Peyer's patch (tissue), 4 donors: ENCODE data around the gene SLC2A10. TPM values are rescaled to one million over a fixed set of nuclear protein-coding genes. Genes with fewer than 3 reads are reported as not detected.

Experiments
- DNase-seq, 3 donors: peaks; one replicate each; pipeline ENCODE4 v3.0.0-alpha.2; 2017 to 2019
- H3K27ac ChIP-seq, 4 donors: fragments of 200-600 bp; sonication (generic); one replicate each; pipeline ENCODE4 v1.5.1; 2016 to 2019
- H3K27me3 ChIP-seq, 2 donors: fragments of 200-600 bp; sonication (generic); one replicate each; pipeline ENCODE4 v1.5.1; 2019
- H3K36me3 ChIP-seq, 3 donors: fragments of 200-600 bp; sonication (generic); one replicate each; pipeline ENCODE4 v1.5.1; 2016 to 2019
- H3K4me1 ChIP-seq, 4 donors: fragments of 200-600 bp; sonication (generic); one replicate each; pipeline ENCODE4 v1.5.1; 2016 to 2019
- H3K4me3 ChIP-seq, 4 donors: fragments of 200-600 bp; sonication (generic); 1 replicate in 3 of 4; 2 replicates in 1 of 4; pipeline ENCODE4 v1.5.1; 2016 to 2019; ENCODE audit warnings: mild to moderate bottlenecking in 1 of 4
- H3K9me3 ChIP-seq, 4 donors: fragments of 200-600 bp; sonication (generic); one replicate each; pipeline ENCODE4 v1.5.1; 2016 to 2019; ENCODE audit warnings: mild to moderate bottlenecking in 1 of 4
- POLR2A ChIP-seq, 2 donors: fragments of 450-650 bp; IDR thresholded peaks; one replicate each; pipeline ENCODE4 v1.5.1; 2017; ENCODE audit warnings: antibody characterized with exemption in 2 of 2, mild to moderate bottlenecking in 2 of 2, moderate library complexity in 2 of 2
- total RNA-seq, 4 donors: library from RNA; depleted of rRNA; stranded (reverse); fragments of >200 nt; gene quantifications; one replicate each; pipeline ENCODE4 v1.1.0, GENCODE V29; 2016
- TF ChIP-seq, protein P1 (sequence below), 6 experiments: fragments of 450-650 bp in 4 of 6; fragments of 200-600 bp in 2 of 6; sonication (generic) in 1 of 6; IDR thresholded peaks; one replicate each; pipeline ENCODE4 v1.5.1; 2017 to 2019; ENCODE audit warnings: antibody characterized with exemption in 6 of 6, mild to moderate bottlenecking in 3 of 6, moderate library complexity in 1 of 6

SLC2A10 gene
- total RNA-seq, 4 donors from 2014 or later: 8.3 to 19.0 (median 15.4) TPM

- peaks cover 0 to 3% of the 10 kb centered on the region in 2 donors for H3K27me3 ChIP-seq
- no peaks in the 10 kb centered on the region for H3K36me3 ChIP-seq
- TF ChIP-seq POLR2A (IDR thresholded peaks at IDR 0.05): no peak
- TF ChIP-seq, protein P1, sequence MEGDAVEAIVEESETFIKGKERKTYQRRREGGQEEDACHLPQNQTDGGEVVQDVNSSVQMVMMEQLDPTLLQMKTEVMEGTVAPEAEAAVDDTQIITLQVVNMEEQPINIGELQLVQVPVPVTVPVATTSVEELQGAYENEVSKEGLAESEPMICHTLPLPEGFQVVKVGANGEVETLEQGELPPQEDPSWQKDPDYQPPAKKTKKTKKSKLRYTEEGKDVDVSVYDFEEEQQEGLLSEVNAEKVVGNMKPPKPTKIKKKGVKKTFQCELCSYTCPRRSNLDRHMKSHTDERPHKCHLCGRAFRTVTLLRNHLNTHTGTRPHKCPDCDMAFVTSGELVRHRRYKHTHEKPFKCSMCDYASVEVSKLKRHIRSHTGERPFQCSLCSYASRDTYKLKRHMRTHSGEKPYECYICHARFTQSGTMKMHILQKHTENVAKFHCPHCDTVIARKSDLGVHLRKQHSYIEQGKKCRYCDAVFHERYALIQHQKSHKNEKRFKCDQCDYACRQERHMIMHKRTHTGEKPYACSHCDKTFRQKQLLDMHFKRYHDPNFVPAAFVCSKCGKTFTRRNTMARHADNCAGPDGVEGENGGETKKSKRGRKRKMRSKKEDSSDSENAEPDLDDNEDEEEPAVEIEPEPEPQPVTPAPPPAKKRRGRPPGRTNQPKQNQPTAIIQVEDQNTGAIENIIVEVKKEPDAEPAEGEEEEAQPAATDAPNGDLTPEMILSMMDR (IDR thresholded peaks at IDR 0.05): no peak
- DNase-seq: no peak
- no peaks in the 10 kb centered on the region for H3K9me3 ChIP-seq
- H3K4me1 ChIP-seq: no peaks in the 10 kb centered on the region
- H3K4me3 ChIP-seq: no peak overlapping the region
- no peak overlapping the region for H3K27ac ChIP-seq
Measured at GRCh38 chr20:46701986-46702385, 7.5 kb upstream of the SLC2A10 start.

DNA sequence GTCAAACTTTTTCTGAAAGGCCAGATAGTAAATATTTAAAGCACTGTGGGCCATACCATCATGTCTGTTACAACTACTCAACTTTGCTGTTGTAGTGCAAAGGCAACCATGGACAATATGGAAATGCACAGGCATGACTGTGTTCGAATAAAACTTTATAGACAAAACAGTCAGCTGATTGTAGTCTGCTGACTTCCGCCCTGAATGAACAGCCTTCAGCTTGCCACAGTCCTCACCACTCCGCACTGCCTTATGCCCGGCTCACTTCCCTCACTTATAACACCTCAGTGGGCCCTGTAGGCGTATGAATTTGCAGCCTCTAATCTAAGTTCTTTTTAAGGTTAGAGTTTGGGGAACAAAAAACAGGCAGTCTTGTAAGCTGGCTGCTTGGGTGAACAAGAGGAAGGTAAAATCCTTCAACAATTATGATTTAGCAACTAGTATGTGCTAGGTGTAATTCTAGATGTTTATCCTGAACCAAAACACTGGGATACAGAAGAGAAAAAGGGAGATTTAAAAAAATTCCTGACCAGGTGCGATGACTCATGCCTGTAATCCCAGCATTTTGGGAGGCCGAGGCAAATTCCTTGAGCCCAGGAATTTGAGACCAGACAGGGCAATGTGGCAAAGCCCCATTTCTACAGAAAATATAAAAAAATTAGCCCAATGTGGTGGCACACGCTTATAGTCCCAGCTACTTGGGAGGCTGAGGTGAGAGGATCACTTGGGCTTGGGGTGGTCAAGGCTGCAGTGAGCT is 6.8 kb upstream of the SLC2A10 start:
- TF ChIP-seq POLR2A (IDR thresholded peaks at IDR 0.05): no peak
- TF ChIP-seq, protein P1 (IDR thresholded peaks at IDR 0.05): no peak
- DNase-seq: no peak
- Histone ChIP-seq H3K36me3 (no peaks in the 10 kb centered on the region), H3K4me1 (no peaks in the 10 kb centered on the region), H3K27ac (no peak overlapping the region), H3K27me3 (peaks cover 0 to 3% of the 10 kb centered on the region in 2 donors), H3K9me3 (no peaks in the 10 kb centered on the region), H3K4me3 (no peak overlapping the region)

DNA sequence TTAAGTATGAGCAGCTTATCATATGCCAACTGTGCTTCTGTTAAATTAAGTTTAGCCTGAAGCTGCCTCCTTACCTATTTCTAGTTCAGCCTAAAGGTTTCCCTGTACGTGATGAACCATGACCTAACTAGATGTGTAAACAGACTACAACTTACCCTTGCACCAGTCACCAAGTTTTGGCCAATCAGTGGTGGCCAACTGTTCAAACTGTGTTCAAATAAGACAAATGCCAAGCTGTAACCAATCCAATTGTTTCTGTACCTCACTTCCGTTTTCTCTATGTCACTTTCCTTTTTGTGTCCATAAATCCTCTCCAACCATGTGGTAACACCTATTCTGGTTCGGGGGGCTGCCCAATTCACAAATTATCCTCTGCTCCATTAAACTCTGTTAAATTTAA is 6.0 kb upstream of the SLC2A10 start:
- Histone ChIP-seq H3K27ac (no peak overlapping the region), H3K4me3 (no peak overlapping the region), H3K27me3 (peaks cover 0 to 3% of the 10 kb centered on the region in 2 donors), H3K9me3 (no peaks in the 10 kb centered on the region), H3K36me3 (no peaks in the 10 kb centered on the region), H3K4me1 (peaks cover 0 to 1% (median 0%) of the 10 kb centered on the region in 4 donors)
- no peak for DNase-seq
- no peak for TF ChIP-seq POLR2A (IDR thresholded peaks at IDR 0.05)
- TF ChIP-seq, protein P1 (IDR thresholded peaks at IDR 0.05): no peak

GRCh38 chr20:46704714-46705377 is 4.6 kb upstream of the SLC2A10 start:
- DNase-seq: no peak
- no peaks in the 10 kb centered on the region for H3K9me3 ChIP-seq
- TF ChIP-seq, protein P1 (IDR thresholded peaks at IDR 0.05): no peak
- TF ChIP-seq POLR2A (IDR thresholded peaks at IDR 0.05): no peak
- no peaks in the 10 kb centered on the region for H3K36me3 ChIP-seq
- H3K4me3 ChIP-seq: no peak overlapping the region
- H3K27me3 ChIP-seq: peaks cover 0 to 3% of the 10 kb centered on the region in 2 donors
- H3K4me1 ChIP-seq: peaks cover 0 to 15% (median 0%) of the 10 kb centered on the region in 4 donors
- no peak overlapping the region for H3K27ac ChIP-seq

GRCh38 chr20:46705378-46705729 is 4.1 kb upstream of the SLC2A10 start:
- peaks cover 0 to 19% (median 0%) of the 10 kb centered on the region in 4 donors for H3K4me1 ChIP-seq
- H3K27me3 ChIP-seq: peaks cover 0 to 3% of the 10 kb centered on the region in 2 donors
- no peak overlapping the region for H3K27ac ChIP-seq
- DNase-seq: no peak
- TF ChIP-seq, protein P1 (IDR thresholded peaks at IDR 0.05): no peak
- TF ChIP-seq POLR2A (IDR thresholded peaks at IDR 0.05): no peak
- H3K36me3 ChIP-seq: no peaks in the 10 kb centered on the region
- H3K9me3 ChIP-seq: no peaks in the 10 kb centered on the region
- H3K4me3 ChIP-seq: no peak overlapping the region
